GM23338 (cell line): Measurements from ENCODE around the gene MEIS3. TPM values are rescaled to one million over a fixed set of nuclear protein-coding genes. Genes with fewer than 3 reads are reported as not detected.
A peak's percentile ranks its signal among the peaks of the same experiment; 100 is the strongest.

Experiments
- ATAC-seq: fragments of 200-7000 bp; cut with Tn5 transposase; 3 replicates; pipeline ENCODE4 v1.9.1; 2020
- DNase-seq: peaks from one replicate; pipeline ENCODE4 v3.0.0-alpha.2; 2015; ENCODE audit warnings: low spot score
- H2AFZ ChIP-seq: fragments of 200-600 bp; sonication (generic); 2 replicates; pipeline ENCODE4 v1.8.0; 2016; ENCODE audit warnings: antibody characterized with exemption, mild to moderate bottlenecking, moderate library complexity
- H3F3A ChIP-seq: fragments of 200-600 bp; sonication (generic); replicated peaks from 2 replicates; pipeline ENCODE4 v1.8.0; 2017; ENCODE audit warnings: antibody characterized with exemption, mixed run types, low read depth
- H3K27ac ChIP-seq: fragments of 200-600 bp; sonication (generic); 2 replicates; pipeline ENCODE4 v1.6.1; 2016; ENCODE audit warnings: low read depth
- H3K27me3 ChIP-seq: fragments of 200-600 bp; sonication (generic); 2 replicates; pipeline ENCODE4 v1.8.0; 2016; ENCODE audit warnings: mild to moderate bottlenecking, mixed run types, moderate library complexity; ENCODE audit not compliant: insufficient read depth
- H3K36me3 ChIP-seq: fragments of 200-600 bp; sonication (generic); 2 replicates; pipeline ENCODE4 v1.8.0; 2016; ENCODE audit warnings: mild to moderate bottlenecking; ENCODE audit not compliant: insufficient read depth
- H3K4me1 ChIP-seq: fragments of 200-600 bp; sonication (generic); 2 replicates; pipeline ENCODE4 v1.8.0; 2016; ENCODE audit warnings: mild to moderate bottlenecking, moderate library complexity; ENCODE audit not compliant: insufficient read depth
- H3K4me2 ChIP-seq: fragments of 200-600 bp; sonication (generic); 2 replicates; pipeline ENCODE4 v1.7.1; 2017; ENCODE audit warnings: mixed run types
- H3K4me3 ChIP-seq: fragments of 200-600 bp; sonication (generic); 2 replicates; pipeline ENCODE4 v1.6.1; 2016; ENCODE audit warnings: mixed run types
- H3K79me2 ChIP-seq: fragments of 200-600 bp; sonication (generic); replicated peaks from 2 replicates; pipeline ENCODE4 v1.8.0; 2017; ENCODE audit warnings: mild to moderate bottlenecking; ENCODE audit not compliant: insufficient read depth
- H3K9me2 ChIP-seq: fragments of 200-600 bp; sonication (generic); 2 replicates; pipeline ENCODE4 v1.8.0; 2017; ENCODE audit not compliant: insufficient read depth
- H4K20me1 ChIP-seq: fragments of 200-600 bp; sonication (generic); replicated peaks from 2 replicates; pipeline ENCODE4 v1.8.0; 2017; ENCODE audit warnings: mild to moderate bottlenecking; ENCODE audit not compliant: insufficient read depth
- H3K27ac Mint-ChIP-seq: 2 replicates; pipeline ENCODE4 v1.8.0; 2020; ENCODE audit warnings: inconsistent platforms, mild to moderate bottlenecking, moderate library complexity, mixed read lengths
- H3K27me3 Mint-ChIP-seq: 3 replicates; pipeline ENCODE4 v1.8.0; 2022; ENCODE audit warnings: low read depth, mild to moderate bottlenecking, moderate library complexity, mixed read lengths, inconsistent platforms; ENCODE audit not compliant: insufficient read depth, poor library complexity
- H3K36me3 Mint-ChIP-seq: 3 replicates; pipeline ENCODE4 v1.8.0; 2021; ENCODE audit warnings: low read depth, mild to moderate bottlenecking, inconsistent platforms, moderate library complexity, mixed read lengths
- H3K4me1 Mint-ChIP-seq: 3 replicates; pipeline ENCODE4 v1.8.0; 2020; ENCODE audit warnings: mild to moderate bottlenecking, inconsistent platforms, mixed read lengths
- H3K4me3 Mint-ChIP-seq: 3 replicates; pipeline ENCODE4 v1.8.0; 2021; ENCODE audit warnings: moderate library complexity, mild to moderate bottlenecking, inconsistent platforms, mixed read lengths
- H3K9me3 Mint-ChIP-seq: 3 replicates; pipeline ENCODE4 v1.8.0; 2020; ENCODE audit warnings: moderate library complexity, mild to moderate bottlenecking, inconsistent platforms, mixed read lengths
- CREB1 ChIP-seq: fragments of 250-450 bp; sonication (Bioruptor Pico); IDR thresholded peaks from 2 replicates; pipeline ENCODE4 v1.5.0; 2020; ENCODE audit warnings: low read depth, mild to moderate bottlenecking, moderate library complexity
- CTCF ChIP-seq, 2 experiments: fragments of 200-600 bp in 1 of 2; sonication (generic) in 1 of 2; conservative IDR thresholded peaks; 2 replicates each; pipeline versions ENCODE4 v1.5.1 to v1.6.1; 2016 to 2017; ENCODE audit warnings: antibody characterized with exemption in 2 of 2, low read depth in 2 of 2, mild to moderate bottlenecking in 2 of 2, moderate library complexity in 1 of 2
- ETS1 ChIP-seq: IDR thresholded peaks from 2 replicates; pipeline ENCODE4 v1.6.1; 2016; ENCODE audit warnings: antibody characterized with exemption
- EZH2 ChIP-seq: fragments of 200-600 bp; sonication (generic); IDR thresholded peaks from one replicate; pipeline ENCODE4 v1.8.0; 2017; ENCODE audit warnings: antibody characterized with exemption, mild to moderate bottlenecking, low read depth; ENCODE audit not compliant: unreplicated experiment
- EZH2phosphoT487 ChIP-seq: fragments of 200-600 bp; sonication (generic); IDR thresholded peaks from one replicate; pipeline ENCODE4 v1.8.1; 2018; ENCODE audit warnings: antibody characterized with exemption; ENCODE audit not compliant: unreplicated experiment
- JUNB ChIP-seq: IDR thresholded peaks from one replicate; pipeline ENCODE4 v1.6.1; 2016; ENCODE audit warnings: antibody characterized with exemption; ENCODE audit not compliant: unreplicated experiment
- NANOG ChIP-seq: IDR thresholded peaks from 2 replicates; pipeline ENCODE4 v1.6.1; 2016; ENCODE audit warnings: antibody characterized with exemption, borderline replicate concordance
- POLR2AphosphoS5 ChIP-seq: IDR thresholded peaks from 2 replicates; pipeline ENCODE4 v1.6.1; 2016; ENCODE audit warnings: antibody characterized with exemption, low read depth
- REST ChIP-seq: IDR thresholded peaks from one replicate; pipeline ENCODE4 v1.6.1; 2018; ENCODE audit warnings: antibody characterized with exemption; ENCODE audit not compliant: unreplicated experiment
- STAT1 ChIP-seq: IDR thresholded peaks from one replicate; pipeline ENCODE4 v1.6.1; 2016; ENCODE audit warnings: antibody characterized with exemption; ENCODE audit not compliant: unreplicated experiment
- ZNF114 ChIP-seq: fragments of 250-450 bp; sonication (Bioruptor Pico); IDR thresholded peaks from 2 replicates; pipeline ENCODE4 v1.5.0; 2020; ENCODE audit warnings: mild to moderate bottlenecking, moderate library complexity
- ZNF331 ChIP-seq: fragments of 250-450 bp; sonication (Bioruptor Pico); IDR thresholded peaks from 2 replicates; pipeline ENCODE4 v1.5.0; 2020; ENCODE audit warnings: low read depth, mild to moderate bottlenecking, moderate library complexity
- ZNF462 ChIP-seq: fragments of 250-450 bp; sonication (Bioruptor Pico); IDR thresholded peaks from 2 replicates; pipeline ENCODE4 v1.5.0; 2020; ENCODE audit warnings: mild to moderate bottlenecking, moderate library complexity
- polyA plus RNA-seq: library from polyadenylated mRNA; unstranded; fragments of >200 nt; fragmentation: Nextera tagmentation; extraction: Ambion mirVana; gene quantifications from 2 replicates; pipeline ENCODE4 v1.2.1, GENCODE V29; 2016
- total RNA-seq: library from RNA; depleted of rRNA; stranded (reverse); fragments of >200 nt; shearing (Covaris generic); gene quantifications from 2 replicates; pipeline ENCODE4 v1.2.3, GENCODE V29; 2014

Gene MEIS3
- total and polyA plus RNA-seq, 2 experiments from 2014 or later, result 20.6 to 33.7 TPM

GRCh38 chr19:47467914-47468313 is 48.6 kb upstream of the MEIS3 start:
- ATAC-seq (peak; percentile 13), DNase-seq (peak; percentile 51)
- Mint-ChIP-seq H3K4me1 (peaks cover 45% of the 10 kb centered on the region), H3K27me3 (peaks cover 30% of the 10 kb centered on the region), H3K36me3 (no peaks in the 10 kb centered on the region; the same call in 1 of the 3 replicates), H3K27ac (no peak overlapping the region; the same call in 1 of the 2 replicates), H3K9me3 (no peaks in the 10 kb centered on the region; the same call in 2 of the 3 replicates), H3K4me3 (no peak overlapping the region; the same call in 2 of the 3 replicates)
- no peaks in the 10 kb centered on the region; the same call in 1 of the 2 replicates for H3F3A ChIP-seq
- no peaks in the 10 kb centered on the region for H3K36me3 ChIP-seq
- H3K4me2 ChIP-seq, result no peak overlapping the region
- no peak overlapping the region for H2AFZ ChIP-seq
- H3K79me2 ChIP-seq, result no peaks in the 10 kb centered on the region
- H3K4me3 ChIP-seq, result no peak overlapping the region
- H3K27ac ChIP-seq, result no peak overlapping the region
- H4K20me1 ChIP-seq, result no peaks in the 10 kb centered on the region; the same call in 1 of the 2 replicates
- H3K4me1 ChIP-seq, result peaks cover 32% of the 10 kb centered on the region; the same call in 1 of the 2 replicates
- no peaks in the 10 kb centered on the region for H3K9me2 ChIP-seq
- peaks cover 8% of the 10 kb centered on the region for H3K27me3 ChIP-seq
- TF ChIP-seq POLR2AphosphoS5, result no peak
- TF ChIP-seq CTCF (conservative IDR thresholded peaks at IDR 0.05; ENCODE audit: low read depth in 2 of 2), result no peak
- TF ChIP-seq EZH2phosphoT487, result no peak
- no peak for TF ChIP-seq JUNB
- no peak for TF ChIP-seq ZNF114 (CRISPR knock-in tag)
- TF ChIP-seq STAT1, result no peak
- TF ChIP-seq CREB1, result no peak
- TF ChIP-seq ZNF462 (CRISPR knock-in tag), result no peak
- no peak for TF ChIP-seq NANOG
- TF ChIP-seq ETS1, result no peak
- TF ChIP-seq EZH2, result no peak
- no peak for TF ChIP-seq ZNF331 (CRISPR knock-in tag)
- no peak for TF ChIP-seq REST
